K562 (cell line): ENCODE results near the gene TIAM1. TPM values are rescaled to one million over a fixed set of nuclear protein-coding genes. Genes with fewer than 3 reads are reported as not detected.

Experiments used
- ATAC-seq: fragments of 200-7000 bp; cut with Tn5 transposase; 3 replicates; pipeline ENCODE4 v1.9.1; 2020; ENCODE audit warnings: moderate library complexity
- BruUV-seq: library from RNA; stranded (reverse); fragments of 400-500 nt; replicated peaks from 2 replicates; lab custom pipeline; 2021; lab: Mats Ljungman, UMichigan
- CTCF ChIA-PET: fragments of 300-600 bp; formaldehyde crosslinking; extraction: SDS; loops from one replicate; lab custom pipeline; 2021; ENCODE audit warnings: low intra/inter-chr PET ratio; lab: Yijun Ruan, JAX
- POLR2A ChIA-PET: fragments of 300-600, 350-650 bp; sonication (Branson Sonifier 250); formaldehyde crosslinking; extraction: SDS; loops from one replicate; lab custom pipeline; 2021; ENCODE audit warnings: antibody characterized with exemption, inconsistent platforms; lab: Yijun Ruan, JAX
- DNase-seq, 4 experiments: peaks; one replicate each; pipeline versions ENCODE4 v3.0.0 to v3.0.0-alpha.2; 2011 to 2018; ENCODE audit warnings: low spot score in 3 of 4, mixed read lengths in 3 of 4; ENCODE audit errors: extremely low read depth in 1 of 4
- FAIRE-seq: peaks from 2 replicates; lab custom pipeline; 2011; peaks lifted over from hg19 to GRCh38; lab: Jason Lieb, UNC
- H2AFZ ChIP-seq: 2 replicates; pipeline ENCODE4 v1.6.0; 2011; ENCODE audit warnings: low read depth, low read length, control low read depth, inconsistent platforms
- H3K27ac ChIP-seq: fragments of 200-600 bp; 3 replicates; pipeline ENCODE4 v1.8.0; 2011; ENCODE audit warnings: low read depth, mild to moderate bottlenecking, control low read depth, inconsistent platforms, low read length, moderate library complexity, mixed read lengths; ENCODE audit errors: extremely low read depth
- H3K27me3 ChIP-seq, 2 experiments: fragments of 300-600 bp in 1 of 2; 2 replicates in 1 of 2; 3 replicates in 1 of 2; pipeline versions ENCODE4 v1.6.0 to v1.8.0; 2011; ENCODE audit warnings: inconsistent platforms in 2 of 2, low read length in 2 of 2, mild to moderate bottlenecking in 1 of 2, mixed read lengths in 1 of 2, moderate library complexity in 1 of 2; ENCODE audit not compliant: control insufficient read depth in 2 of 2, insufficient read depth in 2 of 2
- H3K36me3 ChIP-seq: fragments of 300-600 bp; 3 replicates; pipeline ENCODE4 v1.8.0; 2011; ENCODE audit warnings: mild to moderate bottlenecking, low read length, inconsistent platforms; ENCODE audit not compliant: control insufficient read depth, insufficient read depth
- H3K4me1 ChIP-seq, 2 experiments: fragments of 200-600 bp in 1 of 2; replicated peaks in 1 of 2; 2 replicates in 1 of 2; 3 replicates in 1 of 2; pipeline versions ENCODE4 v1.5.1 to v1.8.0; 2011; ENCODE audit warnings: inconsistent platforms in 2 of 2, low read length in 2 of 2, mild to moderate bottlenecking in 1 of 2, mixed read lengths in 1 of 2, moderate library complexity in 1 of 2; ENCODE audit not compliant: control insufficient read depth in 2 of 2, insufficient read depth in 2 of 2
- H3K4me2 ChIP-seq: 2 replicates; pipeline ENCODE4 v1.6.1; 2011; ENCODE audit warnings: low read length, control low read depth, inconsistent platforms, mixed read lengths; ENCODE audit not compliant: insufficient read depth
- H3K4me3 ChIP-seq: fragments of 200-600 bp; sonication (generic), shearing (Covaris generic); 2 replicates; pipeline ENCODE4 v1.5.1; 2016; ENCODE audit warnings: control low read depth, inconsistent platforms
- H3K79me2 ChIP-seq: fragments of 200-600 bp; 3 replicates; pipeline ENCODE4 v1.8.0; 2011; ENCODE audit warnings: low read length, inconsistent platforms; ENCODE audit not compliant: control insufficient read depth, insufficient read depth
- H3K9ac ChIP-seq, 2 experiments: 2 replicates each; pipeline versions ENCODE4 v1.6.0 to v1.6.1; 2011; ENCODE audit warnings: low read depth in 2 of 2, low read length in 2 of 2, control low read depth in 1 of 2, inconsistent platforms in 1 of 2, mild to moderate bottlenecking in 1 of 2, mixed read lengths in 1 of 2; ENCODE audit not compliant: insufficient read depth in 1 of 2
- H3K9me1 ChIP-seq: one replicate; pipeline ENCODE4 v1.6.0; 2011; ENCODE audit warnings: inconsistent platforms, mild to moderate bottlenecking, low read length, moderate library complexity; ENCODE audit not compliant: control insufficient read depth, insufficient read depth
- H3K9me3 ChIP-seq: replicated peaks from 2 replicates; pipeline ENCODE4 v1.5.1; 2011; ENCODE audit warnings: low read depth, low read length, inconsistent platforms; ENCODE audit not compliant: control insufficient read depth, insufficient read depth
- H4K20me1 ChIP-seq: replicated peaks from 2 replicates; pipeline ENCODE4 v1.6.1; 2011; ENCODE audit warnings: low read length, inconsistent platforms, mixed read lengths; ENCODE audit not compliant: control insufficient read depth, insufficient read depth
- CBX1 ChIP-seq: sonication (generic); IDR thresholded peaks from 2 replicates; pipeline ENCODE4 v1.6.1; 2016; ENCODE audit warnings: antibody characterized with exemption, low read depth, mild to moderate bottlenecking
- CXXC5 ChIP-seq: fragments of 250-450 bp; sonication (Bioruptor Pico); IDR thresholded peaks from 2 replicates; pipeline ENCODE4 v1.8.0; 2022; ENCODE audit warnings: inconsistent platforms, mild to moderate bottlenecking, moderate library complexity
- DACH1 ChIP-seq: fragments of 450-650 bp; IDR thresholded peaks from 2 replicates; pipeline ENCODE4 v1.6.1; 2018; ENCODE audit not compliant: partially characterized antibody
- ERF ChIP-seq: fragments of 450-650 bp; formaldehyde crosslinking; IDR thresholded peaks from 2 replicates; pipeline ENCODE4 v1.4.0; 2020; ENCODE audit warnings: mild to moderate bottlenecking, mixed read lengths
- GABPB2 ChIP-seq: fragments of 250-450 bp; sonication (Bioruptor Pico); conservative IDR thresholded peaks from 2 replicates; pipeline ENCODE4 v1.5.1; 2021; ENCODE audit warnings: mild to moderate bottlenecking
- NCOA6 ChIP-seq: fragments of 450-650 bp; IDR thresholded peaks from 2 replicates; pipeline ENCODE4 v1.6.1; 2017; ENCODE audit warnings: mild to moderate bottlenecking
- NELFE ChIP-seq: IDR thresholded peaks from 2 replicates; pipeline ENCODE4 v1.6.1; 2011; ENCODE audit warnings: mild to moderate bottlenecking; ENCODE audit not compliant: insufficient read depth, insufficient read length
- NR2F6 ChIP-seq: fragments of 450-650 bp; formaldehyde crosslinking; IDR thresholded peaks from 2 replicates; pipeline ENCODE4 v1.4.0; 2020; ENCODE audit warnings: mild to moderate bottlenecking
- PHB ChIP-seq: fragments of 250-450 bp; sonication (Bioruptor Pico); IDR thresholded peaks from 2 replicates; pipeline ENCODE4 v1.5.0; 2021
- RBBP5 ChIP-seq: fragments of 200-600 bp; sonication (generic); IDR thresholded peaks from 2 replicates; pipeline ENCODE4 v1.6.1; 2012; ENCODE audit warnings: borderline replicate concordance, mild to moderate bottlenecking, low read length, control low read depth, inconsistent platforms; ENCODE audit not compliant: insufficient read depth, poor library complexity, severe bottlenecking
- RFX5 ChIP-seq: IDR thresholded peaks from 2 replicates; pipeline ENCODE4 v1.6.1; 2011; ENCODE audit warnings: low read depth, mild to moderate bottlenecking, improper control_type of control experiment, low read length
- TAF7 ChIP-seq: fragments of 450-650 bp; IDR thresholded peaks from 2 replicates; pipeline ENCODE4 v1.6.1; 2016; ENCODE audit warnings: missing genetic modification characterization, missing compliant biosample characterization
- ZC3H11A ChIP-seq: IDR thresholded peaks from 2 replicates; pipeline ENCODE4 v1.6.1; 2012; ENCODE audit warnings: low read depth, low read length, improper control_type of control experiment
- WGBS: fragments of 100-300 bp; shearing (Covaris generic); methylation state at CpG from one replicate; pipeline ENCODE4 v1.1.6; 2016; ENCODE audit warnings: low coverage, mixed read lengths; ENCODE audit not compliant: insufficient coverage; ENCODE audit errors: missing lambda C conversion rate; 5-methylcytosine and 5-hydroxymethylcytosine counted together
- in situ Hi-C: fragments of 300-500 bp; cut with MboI; formaldehyde crosslinking; loops from 4 replicates; pipeline ENCODE4 v1.15.0; 2018; ENCODE audit warnings: inconsistent platforms, mixed read lengths
- intact Hi-C: fragments of 100-400 bp; cut with micrococcal nuclease; formaldehyde crosslinking; loops from 2 replicates; pipeline ENCODE4 v1.14.2; 2022
- polyA plus RNA-seq, 8 experiments: library from polyadenylated mRNA; depleted of rRNA in 4 of 8; stranded (reverse) in 5 of 8; unstranded in 3 of 8; fragments of >200 nt; fragmentation: Nextera tagmentation in 2 of 8; fragmentation: Illumina TruSeq in 1 of 8; extraction: Ambion mirVana in 2 of 8; extraction: Trizol in 1 of 8; gene quantifications; 2 replicates each; pipeline versions ENCODE4 v1.2.1 to v1.2.3, GENCODE V29; 2011 to 2014; ENCODE audit warnings: inconsistent platforms in 1 of 8, missing spikeins in 1 of 8
- total RNA-seq, 7 experiments: library from RNA; depleted of rRNA in 6 of 7; stranded (reverse); fragments of >200 nt in 6 of 7; fragmentation: Illumina TruSeq in 2 of 7; extraction: Trizol in 2 of 7; gene quantifications; 2 replicates each; pipeline versions ENCODE4 v1.2.1 to v1.2.3, GENCODE V29; 2011 to 2021; ENCODE audit warnings: low replicate concordance in 1 of 7
- TF ChIP-seq, protein P1 (sequence below): fragments of 450-650 bp; IDR thresholded peaks from 2 replicates; pipeline ENCODE4 v1.6.1; 2016; ENCODE audit warnings: low read depth, mild to moderate bottlenecking, moderate library complexity
- TF ChIP-seq, protein P2 (sequence below), 3 experiments: fragments of 200-800 bp in 1 of 3; sonication (Bioruptor generic) in 1 of 3; sonication (generic) in 1 of 3; formaldehyde crosslinking in 1 of 3; IDR thresholded peaks; 2 replicates each; pipeline versions ENCODE4 v1.6.1 to v1.8.0; 2016 to 2022; ENCODE audit warnings: mild to moderate bottlenecking in 2 of 3, missing compliant biosample characterization in 2 of 3, missing genetic modification characterization in 2 of 3, missing genetic modification reagents in 1 of 3
- TF ChIP-seq, protein P3 (sequence below): fragments of 450-650 bp; conservative IDR thresholded peaks from 2 replicates; pipeline ENCODE4 v1.6.1; 2016; ENCODE audit warnings: missing genetic modification characterization, low read depth, mild to moderate bottlenecking, missing compliant biosample characterization, moderate library complexity
- TF ChIP-seq, protein P4 (sequence below): fragments of 450-650 bp; formaldehyde crosslinking; conservative IDR thresholded peaks from 2 replicates; pipeline ENCODE4 v1.4.0; 2022; ENCODE audit warnings: mild to moderate bottlenecking, missing genetic modification characterization

TIAM1 gene
- total and polyA plus RNA-seq, 9 of the 15 experiments (the other 6 are each of a cell fraction or from before 2014, with no cell fraction given), result 0.11 TPM; not detected in 8

DNA sequence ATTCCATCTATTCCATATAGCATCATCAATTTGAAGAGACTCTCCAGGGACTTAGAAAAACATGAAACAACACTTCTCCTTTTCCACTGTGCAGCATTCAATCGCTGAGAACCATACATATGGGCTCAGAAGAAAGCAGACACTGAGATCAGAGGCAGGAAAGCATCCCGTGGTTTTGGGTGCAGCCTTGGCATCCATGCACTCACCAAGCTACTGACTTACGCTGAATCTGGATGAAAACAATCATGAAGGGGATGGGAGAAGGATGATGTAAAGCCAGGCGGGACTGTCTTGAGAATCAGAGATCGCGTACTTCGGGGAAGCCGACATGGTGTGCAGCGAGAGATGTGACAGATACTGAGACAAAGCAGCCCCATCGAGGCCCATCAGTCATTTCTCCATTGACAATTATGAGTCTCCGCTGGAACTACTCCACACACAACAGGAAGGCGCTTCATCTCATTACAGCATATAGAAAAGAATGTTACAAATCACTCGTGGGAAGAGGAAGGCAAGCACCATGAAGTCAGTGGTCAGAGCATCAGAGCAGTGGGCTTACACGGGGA is 2.3 kb upstream of the TIAM1 start:
- no peak overlapping the region for H2AFZ ChIP-seq
- 2% methylated on average over 14 of the region's 14 CpGs for WGBS
- BruUV-seq, result no TSS peak
- no peak for ATAC-seq
- H3K4me2 ChIP-seq, result no peak overlapping the region
- H3K4me1 ChIP-seq, result 0 out of 5 replicates have a peak, but pooled peaks cover 0 to 3% of the 10 kb centered on the region in 2 experiments
- intact Hi-C loops, result loop anchor here (10.0 kb wide), 1 partner anchor 238 kb away; no protein-coding TSS in a partner anchor
- no peak overlapping the region for H3K4me3 ChIP-seq
- H3K9me3 ChIP-seq, result no peaks in the 10 kb centered on the region
- ChIA-PET CTCF (no interaction called here), POLR2A (no interaction called here)
- in situ Hi-C loops, result no loop called here
- H3K27me3 ChIP-seq, result peaks cover 14 to 23% of the 10 kb centered on the region in 2 experiments; a peak in 4 of 5 replicates
- no peak for FAIRE-seq
- H3K27ac ChIP-seq, result no peak overlapping the region
- no peaks in the 10 kb centered on the region for H3K9me1 ChIP-seq
- no peaks in the 10 kb centered on the region for H3K79me2 ChIP-seq
- no peaks in the 10 kb centered on the region for H4K20me1 ChIP-seq
- DNase-seq, result no peak
- TF ChIP-seq, protein P1, sequence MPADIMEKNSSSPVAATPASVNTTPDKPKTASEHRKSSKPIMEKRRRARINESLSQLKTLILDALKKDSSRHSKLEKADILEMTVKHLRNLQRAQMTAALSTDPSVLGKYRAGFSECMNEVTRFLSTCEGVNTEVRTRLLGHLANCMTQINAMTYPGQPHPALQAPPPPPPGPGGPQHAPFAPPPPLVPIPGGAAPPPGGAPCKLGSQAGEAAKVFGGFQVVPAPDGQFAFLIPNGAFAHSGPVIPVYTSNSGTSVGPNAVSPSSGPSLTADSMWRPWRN, result no peak
- TF ChIP-seq ZC3H11A (no peak), RFX5 (no peak), TAF7 (tag) (no peak), CXXC5 (CRISPR knock-in tag) (no peak), NELFE (no peak), CBX1 (no peak), ERF (no peak), DACH1 (no peak), PHB (CRISPR knock-in tag) (no peak), NR2F6 (CRISPR knock-in tag) (no peak), GABPB2 (no peak), RBBP5 (no peak), NCOA6 (no peak)
- TF ChIP-seq, protein P2, sequence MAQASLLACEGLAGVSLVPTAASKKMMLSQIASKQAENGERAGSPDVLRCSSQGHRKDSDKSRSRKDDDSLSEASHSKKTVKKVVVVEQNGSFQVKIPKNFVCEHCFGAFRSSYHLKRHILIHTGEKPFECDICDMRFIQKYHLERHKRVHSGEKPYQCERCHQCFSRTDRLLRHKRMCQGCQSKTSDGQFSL (CRISPR knock-in tag; IDR thresholded peaks at IDR 0.05), result no peak
- TF ChIP-seq, protein P2 (tag; IDR thresholded peaks at IDR 0.05), result no peak
- TF ChIP-seq, protein P3, sequence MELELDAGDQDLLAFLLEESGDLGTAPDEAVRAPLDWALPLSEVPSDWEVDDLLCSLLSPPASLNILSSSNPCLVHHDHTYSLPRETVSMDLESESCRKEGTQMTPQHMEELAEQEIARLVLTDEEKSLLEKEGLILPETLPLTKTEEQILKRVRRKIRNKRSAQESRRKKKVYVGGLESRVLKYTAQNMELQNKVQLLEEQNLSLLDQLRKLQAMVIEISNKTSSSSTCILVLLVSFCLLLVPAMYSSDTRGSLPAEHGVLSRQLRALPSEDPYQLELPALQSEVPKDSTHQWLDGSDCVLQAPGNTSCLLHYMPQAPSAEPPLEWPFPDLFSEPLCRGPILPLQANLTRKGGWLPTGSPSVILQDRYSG, result no peak
- TF ChIP-seq, protein P4, sequence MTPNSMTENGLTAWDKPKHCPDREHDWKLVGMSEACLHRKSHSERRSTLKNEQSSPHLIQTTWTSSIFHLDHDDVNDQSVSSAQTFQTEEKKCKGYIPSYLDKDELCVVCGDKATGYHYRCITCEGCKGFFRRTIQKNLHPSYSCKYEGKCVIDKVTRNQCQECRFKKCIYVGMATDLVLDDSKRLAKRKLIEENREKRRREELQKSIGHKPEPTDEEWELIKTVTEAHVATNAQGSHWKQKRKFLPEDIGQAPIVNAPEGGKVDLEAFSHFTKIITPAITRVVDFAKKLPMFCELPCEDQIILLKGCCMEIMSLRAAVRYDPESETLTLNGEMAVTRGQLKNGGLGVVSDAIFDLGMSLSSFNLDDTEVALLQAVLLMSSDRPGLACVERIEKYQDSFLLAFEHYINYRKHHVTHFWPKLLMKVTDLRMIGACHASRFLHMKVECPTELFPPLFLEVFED (CRISPR knock-in tag), result no peak
- no peaks in the 10 kb centered on the region for H3K36me3 ChIP-seq
- no peak overlapping the region for H3K9ac ChIP-seq
